COR-L47 (cell line): ENCODE data around the gene MRPS11.
"Not testable (repeated sequence)": the region's sequence is repeated elsewhere in the genome, so short reads cannot be mapped to it uniquely, and the experiment has no call there.

ENCODE experiments used
- DNase-seq: peaks from one replicate; lab custom pipeline; 2025; lab: John Stamatoyannopoulos, UW

The MRPS11 gene

GRCh38 chr15:88490036-88490435 lies 22.5 kb downstream of the MRPS11 start:
- DNase-seq = no peak

GRCh38 chr15:88491158-88491557 lies 23.6 kb downstream of the MRPS11 start:
- DNase-seq = peak; percentile 45

- DNase-seq = no peak
Measured at GRCh38 chr15:88493844-88494243, 26.3 kb downstream of the MRPS11 start.

GRCh38 chr15:88497109-88497765 lies 29.7 kb downstream of the MRPS11 start:
- no peak for DNase-seq

GRCh38 chr15:88498996-88499395 lies 31.5 kb downstream of the MRPS11 start:
- DNase-seq = peak; percentile 6

- no peak for DNase-seq
Measured at GRCh38 chr15:88504445-88504844, 36.9 kb downstream of the MRPS11 start.

GRCh38 chr15:88505721-88506120 lies 38.2 kb downstream of the MRPS11 start:
- DNase-seq = no peak

- DNase-seq = no peak
Measured at GRCh38 chr15:88506628-88507027, 39.1 kb downstream of the MRPS11 start.

- DNase-seq = no peak
Measured at GRCh38 chr15:88509321-88509720, 41.8 kb downstream of the MRPS11 start.

GRCh38 chr15:88509964-88510363 lies 42.5 kb downstream of the MRPS11 start:
- no peak for DNase-seq

- DNase-seq = no peak
Measured at GRCh38 chr15:88511161-88511560, 43.7 kb downstream of the MRPS11 start.

GRCh38 chr15:88512078-88512477 lies 44.6 kb downstream of the MRPS11 start:
- DNase-seq = no peak

- DNase-seq = no peak
Measured at GRCh38 chr15:88512601-88513000, 45.1 kb downstream of the MRPS11 start.

GRCh38 chr15:88513195-88513594 lies 45.7 kb downstream of the MRPS11 start:
- DNase-seq = no peak

GRCh38 chr15:88518903-88519302 lies 51.4 kb downstream of the MRPS11 start:
- no peak for DNase-seq

GRCh38 chr15:88524094-88524493 lies 56.6 kb downstream of the MRPS11 start:
- DNase-seq = not testable (repeated sequence)

- DNase-seq = no peak
Measured at GRCh38 chr15:88525418-88525817, 57.9 kb downstream of the MRPS11 start.

GRCh38 chr15:88526247-88526879 lies 58.9 kb downstream of the MRPS11 start:
- DNase-seq = no peak

GRCh38 chr15:88529021-88529630 lies 61.6 kb downstream of the MRPS11 start:
- DNase-seq = no peak
